GM18870 (cell line): ENCODE results near the gene TP53BP2.
"Not testable (repeated sequence)": the region's sequence is repeated elsewhere in the genome, so short reads cannot be mapped to it uniquely, and the experiment has no call there.

Experiments used
- ATAC-seq: cut with Tn5 transposase; IDR thresholded peaks from one replicate; pipeline ENCODE4 v1.9.1; 2021; ENCODE audit warnings: moderate library complexity; ENCODE audit not compliant: unreplicated experiment

Gene TP53BP2

GRCh38 chr1:223832637-223832943 lies 13.2 kb downstream of the TP53BP2 start:
- no peak for ATAC-seq

- no peak for ATAC-seq
Measured at GRCh38 chr1:223831755-223832636, 13.8 kb downstream of the TP53BP2 start.

- ATAC-seq, result no peak
Measured at GRCh38 chr1:223829678-223830077, 16.1 kb downstream of the TP53BP2 start.

- ATAC-seq, result no peak
Measured at GRCh38 chr1:223828162-223828848, 17.4 kb downstream of the TP53BP2 start.

GRCh38 chr1:223827193-223827663 lies 18.5 kb downstream of the TP53BP2 start:
- no peak for ATAC-seq

- ATAC-seq, result no peak
Measured at GRCh38 chr1:223825767-223826748, 19.7 kb downstream of the TP53BP2 start.

- no peak for ATAC-seq
Measured at GRCh38 chr1:223824712-223825111, 21.0 kb downstream of the TP53BP2 start.

- no peak for ATAC-seq
Measured at GRCh38 chr1:223824287-223824686, 21.5 kb downstream of the TP53BP2 start.

- ATAC-seq, result no peak
Measured at GRCh38 chr1:223820971-223821370, 24.8 kb downstream of the TP53BP2 start.

- no peak for ATAC-seq
Measured at GRCh38 chr1:223820515-223820858, 25.3 kb downstream of the TP53BP2 start.

- no peak for ATAC-seq
Measured at GRCh38 chr1:223819730-223820514, 25.8 kb downstream of the TP53BP2 start.

GRCh38 chr1:223817265-223817664 lies 28.5 kb downstream of the TP53BP2 start:
- not testable (repeated sequence) for ATAC-seq

- ATAC-seq, result no peak
Measured at GRCh38 chr1:223815865-223816264, 29.9 kb downstream of the TP53BP2 start.

- no peak for ATAC-seq
Measured at GRCh38 chr1:223815020-223815853, 30.5 kb downstream of the TP53BP2 start.

- no peak for ATAC-seq
Measured at GRCh38 chr1:223813645-223814044, 32.1 kb downstream of the TP53BP2 start.

- ATAC-seq, result no peak
Measured at GRCh38 chr1:223811634-223812101, 34.1 kb downstream of the TP53BP2 start.

GRCh38 chr1:223810586-223810985 lies 35.2 kb downstream of the TP53BP2 start:
- ATAC-seq, result no peak

- not testable (repeated sequence) for ATAC-seq
Measured at GRCh38 chr1:223809905-223810304, 35.8 kb downstream of the TP53BP2 start.

- ATAC-seq, result no peak
Measured at GRCh38 chr1:223803211-223803610, 42.5 kb downstream of the TP53BP2 start.
